Mesothelial cell of epicardium (in vitro differentiated cells): ENCODE results near the gene BRF1. TPM values are rescaled to one million over a fixed set of nuclear protein-coding genes. Genes with fewer than 3 reads are reported as not detected.

Experiments used
- DNase-seq, 2 experiments: peaks; one replicate each; pipeline ENCODE4 v3.0.0; 2021; ENCODE audit warnings: low spot score in 2 of 2; ENCODE audit not compliant: unreplicated experiment in 2 of 2
- H3K27ac Mint-ChIP-seq: 2 replicates; pipeline ENCODE4 v1.8.0; 2021; ENCODE audit warnings: mixed read lengths
- H3K27me3 Mint-ChIP-seq: 2 replicates; pipeline ENCODE4 v1.8.0; 2021; ENCODE audit warnings: low read depth, mixed read lengths
- H3K36me3 Mint-ChIP-seq: 2 replicates; pipeline ENCODE4 v1.8.0; 2021; ENCODE audit warnings: mixed read lengths
- H3K4me1 Mint-ChIP-seq: 2 replicates; pipeline ENCODE4 v1.8.0; 2021; ENCODE audit warnings: mixed read lengths
- H3K4me3 Mint-ChIP-seq: 2 replicates; pipeline ENCODE4 v1.8.0; 2021; ENCODE audit warnings: mild to moderate bottlenecking, moderate library complexity, mixed read lengths
- H3K9me3 Mint-ChIP-seq: 2 replicates; pipeline ENCODE4 v1.8.0; 2021; ENCODE audit warnings: mixed read lengths
- CTCF ChIP-seq: fragments of 200-600 bp; sonication (generic); IDR thresholded peaks from one replicate; pipeline ENCODE4 v1.5.0; 2021; ENCODE audit warnings: antibody characterized with exemption; ENCODE audit not compliant: unreplicated experiment
- total RNA-seq: library from RNA; stranded (reverse); gene quantifications from 3 replicates; pipeline ENCODE4 v1.2.1, GENCODE V29; 2021

BRF1 gene
- total RNA-seq, 1 donor from 2014 or later: 78.6 TPM

DNA sequence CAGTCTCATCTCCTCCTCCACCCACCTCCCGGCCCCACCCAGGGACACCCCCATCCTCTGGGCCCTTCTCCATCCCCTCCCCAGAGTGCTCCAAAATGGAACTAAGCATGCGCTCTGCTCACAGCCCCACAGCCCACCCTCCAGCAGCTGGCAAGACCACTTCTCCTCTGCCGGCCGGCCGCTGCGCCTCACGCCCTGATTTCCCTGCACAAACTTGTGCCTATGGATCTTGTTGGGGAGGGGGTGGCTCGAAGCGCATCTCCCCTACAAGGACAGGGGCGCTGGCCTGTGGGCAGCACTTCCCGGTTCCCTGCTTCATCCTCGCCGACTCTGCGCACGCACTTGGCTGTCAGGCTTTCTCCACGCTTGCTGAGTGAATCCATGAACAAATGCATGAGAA lies 100.2 kb downstream of the BRF1 start:
- peaks cover 3% of the 10 kb centered on the region for H3K4me1 Mint-ChIP-seq
- H3K4me3 Mint-ChIP-seq: no peak overlapping the region
- DNase-seq: no peak
- no peaks in the 10 kb centered on the region for H3K9me3 Mint-ChIP-seq
- no peak overlapping the region for H3K27ac Mint-ChIP-seq
- peaks cover 17% of the 10 kb centered on the region for H3K27me3 Mint-ChIP-seq
- no peak for TF ChIP-seq CTCF
- no peaks in the 10 kb centered on the region for H3K36me3 Mint-ChIP-seq

- Mint-ChIP-seq H3K4me1 (peaks cover 4% of the 10 kb centered on the region), H3K4me3 (no peak overlapping the region), H3K27me3 (peaks cover 18% of the 10 kb centered on the region), H3K36me3 (no peaks in the 10 kb centered on the region), H3K27ac (no peak overlapping the region), H3K9me3 (no peaks in the 10 kb centered on the region)
- DNase-seq: no peak
- TF ChIP-seq CTCF: no peak
Measured at GRCh38 chr14:105200074-105200473, 100.7 kb downstream of the BRF1 start.

DNA sequence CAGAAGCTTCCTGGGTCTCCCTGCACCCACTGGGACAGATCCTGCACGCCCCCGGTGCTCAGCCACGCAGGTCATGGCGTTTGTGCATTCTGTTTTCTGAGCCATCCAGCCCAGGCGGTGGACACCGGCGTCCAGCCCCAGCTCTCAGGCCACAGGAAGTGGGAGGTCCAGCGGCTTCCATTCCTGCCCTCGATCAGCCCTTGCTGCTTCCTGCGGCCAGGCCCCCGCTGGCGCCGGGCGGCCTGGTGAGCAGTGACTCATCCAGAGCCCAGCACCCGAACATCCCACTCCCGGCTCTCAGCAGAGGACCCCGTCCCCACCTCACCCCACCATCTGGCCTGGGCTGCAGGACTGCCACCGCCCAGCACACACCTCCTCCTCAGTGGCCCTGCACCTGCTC lies 101.7 kb downstream of the BRF1 start:
- Mint-ChIP-seq H3K4me3 (no peak overlapping the region), H3K36me3 (no peaks in the 10 kb centered on the region), H3K4me1 (peaks cover 11% of the 10 kb centered on the region), H3K27me3 (peaks cover 26% of the 10 kb centered on the region), H3K27ac (no peak overlapping the region), H3K9me3 (no peaks in the 10 kb centered on the region)
- DNase-seq: no peak
- no peak for TF ChIP-seq CTCF

DNA sequence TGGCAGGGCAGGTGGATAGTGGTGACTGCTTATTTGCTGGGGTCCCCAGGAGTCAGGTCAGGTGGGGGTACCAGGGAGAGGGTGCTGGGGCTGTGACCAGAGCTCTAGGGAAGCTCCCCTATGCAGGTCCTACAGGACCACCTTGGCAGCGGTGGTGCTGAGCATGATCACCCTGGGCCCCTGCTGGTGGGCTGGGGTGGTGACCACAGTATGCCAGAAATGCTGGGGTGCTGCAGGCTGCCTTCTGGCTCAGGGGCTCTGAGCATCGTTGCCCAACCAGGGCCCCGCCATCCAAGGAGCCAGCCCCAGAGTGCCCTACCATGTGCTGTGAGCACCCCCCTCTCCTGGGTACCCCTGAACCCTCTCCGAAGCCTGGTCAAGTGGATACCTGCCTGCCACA lies 102.2 kb downstream of the BRF1 start:
- Mint-ChIP-seq H3K4me3 (no peak overlapping the region), H3K27me3 (peaks cover 29% of the 10 kb centered on the region)

GRCh38 chr14:105197211-105197641 lies 103.6 kb downstream of the BRF1 start:
- Mint-ChIP-seq H3K9me3 (no peaks in the 10 kb centered on the region), H3K36me3 (no peaks in the 10 kb centered on the region), H3K4me1 (peaks cover 13% of the 10 kb centered on the region), H3K27ac (no peak overlapping the region), H3K4me3 (peak overlapping the region; percentile 8), H3K27me3 (peaks cover 29% of the 10 kb centered on the region)
- DNase-seq: no peak
- TF ChIP-seq CTCF: no peak

More for the DNA sequence above, 102.2 kb downstream of the BRF1 start:
- DNase-seq: no peak
- H3K36me3 Mint-ChIP-seq: no peaks in the 10 kb centered on the region
- TF ChIP-seq CTCF: peak; percentile 34
- no peak overlapping the region for H3K27ac Mint-ChIP-seq
- H3K4me1 Mint-ChIP-seq: peaks cover 13% of the 10 kb centered on the region
- no peaks in the 10 kb centered on the region for H3K9me3 Mint-ChIP-seq
